GM06990 (cell line): ENCODE data around the gene CABLES2.

ENCODE experiments used
- DNase-seq: peaks from one replicate; pipeline ENCODE4 v3.0.0-alpha.2; 2011; ENCODE audit not compliant: insufficient read length; ENCODE audit errors: extremely low read depth
- H3K27me3 ChIP-seq: replicated peaks from 2 replicates; pipeline ENCODE4 v1.6.0; 2011; ENCODE audit warnings: low read length; ENCODE audit not compliant: control insufficient read depth, insufficient read depth
- H3K36me3 ChIP-seq: 2 replicates; pipeline ENCODE4 v1.5.1; 2011; ENCODE audit warnings: low read length; ENCODE audit not compliant: control insufficient read depth, insufficient read depth
- H3K4me3 ChIP-seq: replicated peaks from 2 replicates; pipeline ENCODE4 v1.5.1; 2011; ENCODE audit warnings: low read depth, mild to moderate bottlenecking, control low read depth, low read length
- TF ChIP-seq, protein P1 (sequence below): IDR thresholded peaks from 2 replicates; pipeline ENCODE4 v1.5.1; 2011; ENCODE audit warnings: low read length, control low read depth, mild to moderate bottlenecking, inconsistent platforms; ENCODE audit not compliant: insufficient read depth, poor library complexity, severe bottlenecking

CABLES2 gene

GRCh38 chr20:62416651-62417637, 9.9 kb upstream of the CABLES2 start:
- H3K36me3 ChIP-seq, result no peaks in the 10 kb centered on the region
- no peak overlapping the region for H3K4me3 ChIP-seq
- H3K27me3 ChIP-seq, result no peaks in the 10 kb centered on the region
- TF ChIP-seq, protein P1, sequence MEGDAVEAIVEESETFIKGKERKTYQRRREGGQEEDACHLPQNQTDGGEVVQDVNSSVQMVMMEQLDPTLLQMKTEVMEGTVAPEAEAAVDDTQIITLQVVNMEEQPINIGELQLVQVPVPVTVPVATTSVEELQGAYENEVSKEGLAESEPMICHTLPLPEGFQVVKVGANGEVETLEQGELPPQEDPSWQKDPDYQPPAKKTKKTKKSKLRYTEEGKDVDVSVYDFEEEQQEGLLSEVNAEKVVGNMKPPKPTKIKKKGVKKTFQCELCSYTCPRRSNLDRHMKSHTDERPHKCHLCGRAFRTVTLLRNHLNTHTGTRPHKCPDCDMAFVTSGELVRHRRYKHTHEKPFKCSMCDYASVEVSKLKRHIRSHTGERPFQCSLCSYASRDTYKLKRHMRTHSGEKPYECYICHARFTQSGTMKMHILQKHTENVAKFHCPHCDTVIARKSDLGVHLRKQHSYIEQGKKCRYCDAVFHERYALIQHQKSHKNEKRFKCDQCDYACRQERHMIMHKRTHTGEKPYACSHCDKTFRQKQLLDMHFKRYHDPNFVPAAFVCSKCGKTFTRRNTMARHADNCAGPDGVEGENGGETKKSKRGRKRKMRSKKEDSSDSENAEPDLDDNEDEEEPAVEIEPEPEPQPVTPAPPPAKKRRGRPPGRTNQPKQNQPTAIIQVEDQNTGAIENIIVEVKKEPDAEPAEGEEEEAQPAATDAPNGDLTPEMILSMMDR, result no peak
- DNase-seq, result no peak

DNA sequence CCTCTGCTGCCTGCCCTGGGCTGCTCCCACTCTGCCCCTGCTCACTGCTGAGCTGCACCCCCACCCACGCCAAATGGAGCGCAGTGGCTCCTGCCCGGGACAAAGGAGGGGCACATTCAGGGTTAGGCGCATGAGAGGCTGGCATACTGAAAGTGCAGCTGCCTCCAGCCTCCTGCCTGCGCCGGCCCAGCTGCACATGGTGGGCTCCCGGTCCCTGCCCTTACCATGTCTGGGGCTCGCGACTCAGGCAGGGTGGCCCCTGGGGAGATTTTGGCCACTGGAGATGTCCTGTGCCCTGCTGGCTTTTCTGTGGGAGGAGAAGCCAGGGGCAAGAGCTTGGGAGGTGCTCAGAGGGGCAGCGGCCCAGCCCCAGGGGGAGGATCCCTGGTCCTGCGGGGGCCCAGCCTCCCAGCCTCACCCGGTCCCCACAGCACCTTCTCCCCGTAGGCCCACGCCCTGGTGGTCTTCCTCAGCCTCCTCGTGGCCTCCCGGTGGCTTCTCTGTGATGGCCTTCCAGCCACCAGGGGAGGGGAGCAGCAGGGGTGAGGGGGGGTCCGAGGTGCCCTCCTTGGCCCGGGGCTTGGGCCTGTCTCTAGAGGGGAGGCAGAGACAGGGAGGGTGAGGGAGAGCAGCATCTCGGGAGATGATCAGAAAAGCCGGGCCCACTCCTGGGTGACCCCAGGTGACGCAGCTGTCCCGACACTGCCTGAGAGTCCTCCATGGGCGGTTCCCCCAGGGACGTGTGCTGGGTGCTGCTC, 8.4 kb upstream of the CABLES2 start:
- no peak overlapping the region for H3K4me3 ChIP-seq
- TF ChIP-seq, protein P1, result no peak
- H3K27me3 ChIP-seq, result no peaks in the 10 kb centered on the region

GRCh38 chr20:62413896-62414481, 6.9 kb upstream of the CABLES2 start:
- Histone ChIP-seq H3K36me3 (no peaks in the 10 kb centered on the region), H3K4me3 (no peak overlapping the region), H3K27me3 (no peaks in the 10 kb centered on the region)
- TF ChIP-seq, protein P1, result peak; percentile 48
- DNase-seq, result no peak

More for the DNA sequence above, 8.4 kb upstream of the CABLES2 start:
- no peaks in the 10 kb centered on the region for H3K36me3 ChIP-seq
- DNase-seq, result no peak

GRCh38 chr20:62413025-62413570, 6.0 kb upstream of the CABLES2 start:
- no peaks in the 10 kb centered on the region for H3K36me3 ChIP-seq
- no peak overlapping the region for H3K4me3 ChIP-seq
- no peaks in the 10 kb centered on the region for H3K27me3 ChIP-seq
- TF ChIP-seq, protein P1, result no peak
- no peak for DNase-seq

GRCh38 chr20:62412194-62413024, 5.3 kb upstream of the CABLES2 start:
- no peak overlapping the region for H3K4me3 ChIP-seq
- H3K36me3 ChIP-seq, result no peaks in the 10 kb centered on the region
- TF ChIP-seq, protein P1, result no peak
- H3K27me3 ChIP-seq, result no peaks in the 10 kb centered on the region
- DNase-seq, result no peak
